NCI-H446 treated with DMSO at 0.1 percent for 48 hours (cell line): Measurements from ENCODE around the gene FAM43A.

Experiments used
- DNase-seq: peaks from one replicate; lab custom pipeline; 2025; lab: John Stamatoyannopoulos, UW

FAM43A gene

DNA sequence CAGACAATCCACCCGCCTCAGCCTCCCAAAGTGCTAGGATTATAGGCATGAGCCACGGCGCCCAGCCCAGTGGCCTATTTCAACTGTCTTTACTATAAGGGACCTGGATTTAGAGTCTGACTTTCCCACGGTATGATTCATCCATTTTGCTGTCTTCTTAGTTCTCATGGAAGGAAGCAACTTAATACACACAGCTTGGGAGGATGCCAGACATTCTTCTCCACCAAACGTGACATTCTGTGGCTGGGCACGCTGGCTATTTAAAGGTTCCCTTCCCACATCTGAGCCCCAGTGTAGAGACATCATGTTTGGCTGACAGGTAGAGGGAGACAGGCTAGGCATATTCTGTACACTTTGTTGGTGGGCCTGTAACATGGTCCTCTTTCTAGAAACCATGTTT, 26.2 kb downstream of the FAM43A start:
- no peak for DNase-seq

- no peak for DNase-seq
These were observed 27.8 kb downstream of the FAM43A start for GRCh38 chr3:194713299-194714136.

DNA sequence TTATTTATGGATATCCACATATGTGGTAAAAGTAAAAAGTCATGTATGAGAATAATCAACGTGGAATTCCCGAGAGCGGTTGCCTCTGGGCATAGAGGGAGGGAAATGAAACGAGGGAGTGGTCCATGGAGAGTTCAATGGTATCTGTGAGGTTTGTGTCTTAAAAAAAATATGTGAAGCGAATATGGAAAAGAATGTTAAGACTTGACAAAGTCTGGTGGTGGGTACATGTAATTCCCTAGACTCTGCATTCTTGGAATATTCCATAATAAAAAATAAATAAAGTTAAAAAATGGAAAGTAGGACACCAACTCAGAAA, 28.4 kb downstream of the FAM43A start:
- DNase-seq: no peak

- no peak for DNase-seq
These were observed 28.9 kb downstream of the FAM43A start for GRCh38 chr3:194714564-194714963.

DNA sequence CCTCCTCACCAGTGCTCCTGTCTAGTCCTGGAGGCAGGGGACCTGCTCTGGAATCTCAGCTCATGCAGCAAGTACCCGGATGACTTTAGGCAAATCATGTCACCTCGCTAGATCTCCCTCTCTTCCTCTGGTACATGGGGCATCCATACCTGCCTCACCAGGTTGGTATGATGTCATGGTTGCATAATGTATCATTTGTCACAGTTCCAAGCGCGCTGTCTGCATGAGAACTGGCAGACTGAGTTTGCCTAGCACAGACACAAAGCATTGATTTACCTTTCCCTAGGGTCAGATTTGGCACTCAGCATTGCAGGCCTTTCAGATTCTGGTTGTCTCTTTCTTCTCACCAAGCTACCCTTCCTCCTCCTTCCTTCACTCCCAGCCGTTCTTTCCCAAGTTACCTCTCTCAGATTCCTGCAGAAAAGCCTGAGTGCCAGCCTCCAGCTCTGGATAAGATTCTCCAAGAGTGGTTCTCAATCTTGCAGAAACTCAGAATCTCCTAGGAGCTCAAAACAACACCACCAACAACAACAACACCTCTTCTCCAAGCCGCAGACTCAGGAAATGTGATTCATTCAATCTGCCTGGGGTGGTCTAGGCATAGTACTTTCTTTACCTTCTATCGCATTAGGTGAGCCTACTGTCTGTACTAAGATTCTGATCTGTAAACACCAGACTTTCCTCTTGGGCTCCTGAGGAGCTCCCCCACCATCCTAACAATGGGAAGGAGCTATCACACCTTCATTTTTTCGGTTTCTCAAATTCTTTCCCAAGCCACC, 29.5 kb downstream of the FAM43A start:
- DNase-seq: no peak

DNA sequence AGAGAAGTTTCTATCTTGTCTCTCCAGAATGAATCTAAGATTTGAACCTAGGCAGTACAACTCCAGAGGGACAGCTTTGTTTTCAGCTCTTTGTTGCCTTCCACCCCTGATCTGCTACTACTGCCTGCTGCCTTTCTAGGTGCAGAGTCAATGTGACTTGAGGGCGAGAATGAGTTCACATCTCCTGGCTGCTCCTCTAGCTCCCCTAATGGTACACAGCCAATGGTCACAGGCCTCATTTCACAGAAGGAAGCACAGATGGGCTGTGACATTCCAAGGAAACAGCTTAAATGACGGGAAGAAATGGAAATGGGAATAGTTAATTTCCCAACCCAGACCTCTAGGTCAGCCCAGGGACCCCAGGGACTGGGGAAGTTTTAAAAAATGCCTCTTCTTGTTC, 32.4 kb downstream of the FAM43A start:
- DNase-seq: no peak

DNA sequence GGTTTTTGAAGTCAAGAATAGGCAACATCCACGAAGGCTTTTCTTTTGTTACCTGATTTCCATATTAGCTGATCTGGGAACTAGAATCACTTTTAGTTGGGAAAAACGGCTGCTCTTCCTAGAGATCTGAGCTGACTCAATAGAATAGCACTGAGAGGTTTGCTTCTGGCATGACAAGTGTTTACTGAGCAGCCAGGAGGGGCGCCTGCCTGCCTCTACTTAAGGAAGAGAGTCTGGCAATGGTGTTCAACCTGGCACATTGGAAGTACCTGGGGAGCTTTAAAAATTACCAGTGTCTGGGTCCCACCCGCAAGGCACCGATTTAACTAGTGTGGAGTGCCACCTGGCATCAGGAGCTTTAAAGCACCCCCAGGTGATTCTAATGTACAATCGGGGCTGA, 34.4 kb downstream of the FAM43A start:
- DNase-seq: no peak

DNA sequence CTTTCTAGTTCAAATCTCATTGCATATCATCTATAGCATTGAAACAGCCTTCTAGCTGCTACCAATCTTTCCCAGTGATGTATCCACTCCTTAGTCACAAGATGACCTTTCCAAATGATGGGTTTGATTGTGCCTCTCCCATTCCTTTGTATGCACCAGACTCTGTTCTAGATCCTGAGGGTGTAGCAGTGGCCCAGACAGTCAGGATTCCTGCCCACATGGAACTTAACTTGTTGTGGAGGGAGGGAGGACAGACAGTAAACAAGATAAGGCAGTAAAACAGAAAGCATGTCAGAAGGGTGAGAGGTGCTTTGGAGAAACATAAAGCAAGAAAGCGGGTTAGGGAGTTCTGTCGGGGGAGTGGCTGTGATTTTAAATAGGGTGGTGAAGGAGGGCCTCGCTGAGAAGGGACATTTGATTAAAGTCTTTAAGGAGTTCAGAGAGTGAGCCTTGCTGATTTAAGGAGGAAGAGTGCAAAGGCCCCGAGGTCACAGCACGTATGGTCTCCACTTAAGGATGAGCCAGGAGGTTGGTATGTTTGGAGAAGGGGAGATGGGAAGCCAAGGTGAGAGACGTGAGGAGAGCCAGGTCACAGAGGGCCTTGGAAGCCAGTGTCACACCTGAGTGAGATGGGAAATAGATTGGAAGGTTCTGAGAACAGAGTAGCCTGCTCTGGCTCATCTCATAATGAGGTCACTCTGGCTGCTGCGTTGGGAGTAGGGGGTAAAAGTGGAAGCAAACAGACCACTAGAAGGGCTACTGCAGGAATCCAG, 38.3 kb downstream of the FAM43A start:
- no peak for DNase-seq

DNA sequence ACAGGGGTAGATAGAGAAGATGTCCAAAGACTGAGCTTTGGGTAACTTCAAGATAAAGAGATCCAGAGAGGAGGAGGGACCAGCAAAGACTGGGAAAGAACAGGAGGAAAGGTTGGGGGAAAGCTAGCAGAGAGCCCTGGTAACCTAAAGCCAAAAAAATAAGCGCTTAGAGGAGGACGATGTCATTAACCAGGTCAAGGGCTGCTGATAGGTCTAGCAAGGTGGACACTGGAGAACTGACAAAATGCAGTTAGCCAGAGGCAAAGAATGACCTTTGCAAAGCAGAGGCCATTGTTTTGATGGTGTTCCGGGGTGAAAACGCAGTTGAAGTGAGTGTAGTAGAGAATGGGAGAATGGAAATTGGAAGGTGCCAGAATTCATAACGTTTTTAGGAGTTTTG, 39.7 kb downstream of the FAM43A start:
- DNase-seq: no peak

DNA sequence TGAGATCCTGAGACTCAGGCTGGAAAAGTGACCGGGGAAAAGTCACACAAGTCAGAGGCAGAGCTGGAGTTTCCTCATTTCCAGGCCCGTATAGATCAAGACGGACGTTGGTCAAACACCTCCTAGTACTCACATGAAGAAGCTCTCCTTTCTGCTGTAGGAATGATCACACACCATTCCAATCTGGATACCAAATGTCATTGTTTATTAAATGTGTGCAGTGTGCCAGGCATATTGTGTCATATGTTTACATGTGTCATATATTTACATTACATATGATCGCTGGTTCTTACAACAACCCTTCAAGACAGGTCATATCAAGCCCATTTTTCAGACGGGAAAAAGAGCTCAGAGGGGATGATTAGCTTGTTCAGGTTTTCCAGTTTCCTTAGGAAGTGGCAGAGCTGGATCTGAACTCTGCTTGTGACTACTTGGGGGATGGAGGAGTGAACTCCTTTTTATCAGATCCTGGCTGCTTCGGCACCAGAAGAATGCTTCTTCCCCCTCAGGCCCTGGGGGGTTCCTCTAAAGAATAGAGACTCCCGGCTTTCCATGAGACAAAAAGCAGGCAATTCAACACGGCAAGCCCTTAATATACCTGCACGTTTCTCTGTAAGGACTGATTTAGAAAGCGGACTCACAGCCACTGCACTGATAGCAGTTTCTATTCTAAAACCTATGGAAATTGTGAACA, 41.9 kb downstream of the FAM43A start:
- DNase-seq: no peak

DNA sequence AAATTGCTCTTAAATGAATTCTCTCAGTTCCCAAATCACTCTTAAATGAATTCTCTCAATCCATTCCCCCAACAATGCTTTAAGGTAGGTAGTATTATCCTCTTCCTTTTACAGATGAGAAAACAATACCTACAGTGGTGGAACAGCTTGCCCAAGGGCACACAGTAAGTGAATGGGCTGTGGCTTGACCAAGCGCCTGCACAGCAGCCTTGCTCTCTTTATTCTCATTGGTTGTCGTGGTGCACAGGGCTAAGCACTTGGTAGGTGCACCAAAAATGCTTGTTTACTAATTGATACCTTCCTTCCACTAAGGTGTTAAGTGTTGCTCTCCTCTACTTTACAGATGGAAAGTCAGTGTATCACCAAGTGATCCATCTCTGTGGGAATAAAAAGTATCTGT, 43.3 kb downstream of the FAM43A start:
- no peak for DNase-seq

- DNase-seq: peak; percentile 82
These were observed 44.7 kb downstream of the FAM43A start for GRCh38 chr3:194730365-194730764.

GRCh38 chr3:194731506-194732073, 45.9 kb downstream of the FAM43A start:
- no peak for DNase-seq

GRCh38 chr3:194732617-194733016, 46.9 kb downstream of the FAM43A start:
- no peak for DNase-seq

DNA sequence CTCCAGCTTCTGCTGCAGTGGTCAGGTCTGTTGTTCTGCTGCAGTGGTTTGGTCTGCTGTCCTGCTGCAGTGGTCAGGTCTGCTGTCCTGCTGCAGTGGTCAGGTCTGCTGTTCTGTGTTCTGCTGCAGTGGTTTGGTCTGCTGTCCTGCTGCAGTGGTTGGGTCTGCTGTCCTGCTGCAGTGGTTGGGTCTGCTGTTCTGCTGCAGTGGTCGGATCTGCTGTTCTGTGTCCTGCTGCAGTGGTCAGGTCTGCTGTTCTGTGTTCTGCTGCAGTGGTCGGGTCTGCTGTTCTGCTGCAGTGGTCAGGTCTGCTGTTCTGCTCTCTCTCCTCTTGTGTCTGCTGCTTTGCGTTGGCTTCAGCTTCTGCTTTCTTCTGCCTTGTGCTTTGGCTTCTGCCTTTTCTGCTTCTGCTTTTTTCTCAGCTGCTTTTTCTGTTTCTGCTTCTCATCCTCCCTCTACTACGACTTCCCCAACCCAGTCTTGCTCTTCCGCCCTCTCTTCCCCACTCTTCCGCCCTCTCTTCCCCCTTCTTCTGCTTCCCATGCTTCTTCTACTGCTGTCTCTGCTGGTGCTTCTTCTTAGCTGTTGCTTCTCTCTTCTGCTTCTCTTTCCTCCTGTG, 50.7 kb downstream of the FAM43A start:
- no peak for DNase-seq

- DNase-seq: no peak
These were observed 51.4 kb downstream of the FAM43A start for GRCh38 chr3:194736896-194737600.
